ENCODE data around the gene ITIH4.
A peak's percentile ranks its signal among the peaks of the same experiment; 100 is the strongest.

ITIH4 gene

DNA sequence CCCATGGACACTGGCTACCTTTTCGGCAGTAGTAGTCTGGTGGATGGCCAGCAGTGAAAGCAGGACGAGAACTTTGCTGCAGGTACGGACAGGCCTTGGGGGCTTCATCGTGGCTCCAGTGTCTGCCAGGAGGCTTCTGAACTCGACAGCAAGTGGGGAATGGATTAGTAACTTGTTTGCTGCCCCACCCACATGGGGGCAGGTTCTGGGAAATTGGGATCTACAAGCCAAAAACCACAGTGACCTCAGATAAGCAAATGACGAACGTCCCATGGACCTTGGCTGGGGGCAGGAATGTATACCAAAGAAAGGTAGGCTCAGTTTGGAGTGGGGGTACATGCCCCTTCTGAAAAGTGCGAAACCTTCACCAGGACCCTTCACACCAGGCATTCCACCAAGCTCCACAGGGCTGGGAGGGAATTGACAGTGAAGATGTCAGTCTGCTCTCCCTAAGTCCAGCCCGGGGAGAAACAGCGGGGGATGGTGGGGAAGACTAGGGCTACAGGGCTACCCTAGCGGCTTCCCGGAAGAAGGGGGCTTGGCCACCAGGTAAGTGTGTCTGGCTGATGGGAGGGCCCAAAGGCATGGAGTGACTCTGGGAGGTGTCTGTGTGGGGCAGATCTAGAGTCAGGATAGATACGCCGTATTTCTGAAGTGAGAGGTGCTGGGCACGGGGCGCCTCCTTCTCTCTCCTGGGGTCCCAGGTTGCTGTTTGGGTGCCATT, at the start of gene ITIH4:
TSS of gene ITIH4 (minus strand) at position 138 of the 724 bp plus-strand sequence. CDS start at position 108, 30 bp downstream.
- no peak for DNase-seq (ENCODE audit: low read depth in 2 of 2)

DNA sequence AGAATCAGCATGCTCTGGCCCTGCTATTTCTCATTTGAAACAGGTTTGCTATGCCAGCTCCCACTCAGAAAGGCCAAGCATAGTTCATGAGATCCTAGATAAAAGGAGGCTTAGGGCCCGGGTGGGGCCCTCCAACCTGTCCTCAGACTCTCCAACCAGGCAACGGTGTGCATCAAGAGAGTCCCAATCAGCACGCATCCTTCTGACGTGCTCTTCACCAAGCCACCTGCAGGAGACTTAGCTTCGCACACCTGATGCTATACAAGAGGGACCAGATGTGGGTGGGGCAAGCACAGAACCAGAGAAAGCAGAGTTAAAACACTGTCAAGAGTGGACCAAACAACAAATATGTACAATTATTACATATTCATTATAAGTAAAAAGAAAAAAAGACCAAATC, 49.6 kb upstream of the ITIH4 start:
- no peak for DNase-seq (ENCODE audit: low read depth in 2 of 2)

- no peak for DNase-seq (ENCODE audit: low read depth in 2 of 2)
These were observed 49.1 kb upstream of the ITIH4 start for GRCh38 chr3:52879581-52879980.

DNA sequence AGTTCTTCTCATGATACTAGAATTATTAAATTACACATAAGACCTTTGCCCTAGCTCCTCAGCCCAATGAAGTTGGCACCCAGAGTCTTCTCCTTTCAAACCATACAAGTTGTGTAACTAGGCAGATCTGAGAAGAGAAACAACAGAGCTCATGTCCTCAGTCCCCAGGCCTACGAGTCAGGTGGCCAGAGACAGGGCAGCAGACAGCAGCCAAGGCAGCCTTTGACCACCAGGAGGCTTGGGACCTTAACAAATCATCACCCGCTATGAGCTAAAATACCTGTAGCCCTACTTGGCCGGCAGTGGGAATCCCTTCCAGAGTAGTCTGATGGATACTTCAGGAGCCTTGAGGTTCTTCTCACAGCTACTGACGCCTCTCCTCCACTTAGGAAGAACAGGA, 48.6 kb upstream of the ITIH4 start:
- DNase-seq (ENCODE audit: low read depth in 2 of 2), result no peak

DNA sequence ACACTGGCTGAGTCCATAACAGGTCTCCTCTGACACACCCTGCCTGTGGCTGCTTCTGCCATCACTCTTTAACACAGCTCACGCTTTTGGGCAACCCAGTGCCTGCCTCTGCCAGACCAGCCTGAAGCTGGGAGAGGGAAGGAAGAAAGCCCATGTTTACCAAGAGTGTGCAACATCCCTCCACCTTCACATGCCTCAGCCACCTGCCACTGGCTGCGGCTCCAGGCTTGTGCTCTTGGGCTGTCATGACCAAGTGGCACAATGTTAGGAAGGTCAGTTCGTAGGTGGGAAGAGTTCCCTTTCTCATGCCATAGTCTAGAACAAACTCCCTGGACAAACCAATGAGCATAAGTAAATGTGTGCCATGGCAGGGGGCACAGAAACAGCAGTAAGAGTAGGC, 46.6 kb upstream of the ITIH4 start:
- no peak for DNase-seq (ENCODE audit: low read depth in 2 of 2)

- no peak for DNase-seq (ENCODE audit: low read depth in 2 of 2)
These were observed 44.6 kb upstream of the ITIH4 start for GRCh38 chr3:52874864-52875587.

DNA sequence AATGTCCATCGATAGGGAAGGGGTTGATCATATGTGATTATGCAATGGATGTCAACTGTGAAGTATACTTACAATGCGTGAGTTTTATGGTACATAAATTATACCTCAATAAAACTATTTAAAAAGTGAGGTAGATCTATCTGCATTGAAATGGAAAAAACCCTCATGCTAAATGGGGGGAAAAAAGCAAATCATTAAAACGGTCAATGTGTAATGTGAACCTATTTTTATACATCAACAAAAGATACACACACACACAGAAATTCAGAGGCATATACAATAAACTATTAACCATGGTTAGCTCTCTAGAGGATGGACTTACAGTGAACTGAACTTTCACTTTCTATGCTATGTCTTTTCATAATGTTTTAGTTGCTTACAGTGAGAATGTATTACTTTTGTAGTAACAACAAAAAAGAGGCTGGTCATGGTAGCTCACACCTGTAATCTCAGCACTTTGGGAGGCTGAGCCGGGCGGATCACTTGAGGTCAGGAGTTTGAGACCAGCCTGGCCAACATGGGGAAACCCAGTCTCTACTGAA, 43.8 kb upstream of the ITIH4 start:
- no peak for DNase-seq (ENCODE audit: low read depth in 2 of 2)

GRCh38 chr3:52873433-52874159, 43.1 kb upstream of the ITIH4 start:
- no peak for DNase-seq (ENCODE audit: low read depth in 2 of 2)

- no peak for DNase-seq (ENCODE audit: low read depth in 2 of 2)
These were observed 41.8 kb upstream of the ITIH4 start for GRCh38 chr3:52872245-52872644.

GRCh38 chr3:52871761-52872160, 41.3 kb upstream of the ITIH4 start:
- no peak for DNase-seq (ENCODE audit: low read depth in 2 of 2)

- DNase-seq (ENCODE audit: low read depth in 2 of 2), result no peak
These were observed 40.0 kb upstream of the ITIH4 start for GRCh38 chr3:52870471-52870870.

GRCh38 chr3:52866427-52866826, 36.0 kb upstream of the ITIH4 start:
- no peak for DNase-seq (ENCODE audit: low read depth in 2 of 2)

GRCh38 chr3:52865994-52866393, 35.5 kb upstream of the ITIH4 start:
- no peak for DNase-seq (ENCODE audit: low read depth in 2 of 2)

DNA sequence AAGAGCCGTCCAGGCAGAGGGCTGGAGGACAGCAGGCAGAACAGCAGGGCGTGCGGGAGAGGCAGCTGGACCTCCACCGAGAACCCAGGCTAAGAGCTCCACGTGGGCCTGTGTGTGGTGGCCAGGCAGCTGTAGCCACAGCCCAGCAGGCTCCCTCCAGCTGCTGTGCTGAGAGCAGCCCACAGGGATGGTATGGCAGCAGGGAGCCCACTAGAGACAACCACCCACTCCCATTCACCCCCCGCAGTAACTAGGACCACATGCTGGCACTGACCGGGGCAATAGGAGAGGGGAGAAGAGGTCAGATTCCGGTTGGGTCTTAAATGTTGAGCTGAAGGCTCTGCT, 29.9 kb upstream of the ITIH4 start:
- no peak for DNase-seq (ENCODE audit: low read depth in 2 of 2)

DNA sequence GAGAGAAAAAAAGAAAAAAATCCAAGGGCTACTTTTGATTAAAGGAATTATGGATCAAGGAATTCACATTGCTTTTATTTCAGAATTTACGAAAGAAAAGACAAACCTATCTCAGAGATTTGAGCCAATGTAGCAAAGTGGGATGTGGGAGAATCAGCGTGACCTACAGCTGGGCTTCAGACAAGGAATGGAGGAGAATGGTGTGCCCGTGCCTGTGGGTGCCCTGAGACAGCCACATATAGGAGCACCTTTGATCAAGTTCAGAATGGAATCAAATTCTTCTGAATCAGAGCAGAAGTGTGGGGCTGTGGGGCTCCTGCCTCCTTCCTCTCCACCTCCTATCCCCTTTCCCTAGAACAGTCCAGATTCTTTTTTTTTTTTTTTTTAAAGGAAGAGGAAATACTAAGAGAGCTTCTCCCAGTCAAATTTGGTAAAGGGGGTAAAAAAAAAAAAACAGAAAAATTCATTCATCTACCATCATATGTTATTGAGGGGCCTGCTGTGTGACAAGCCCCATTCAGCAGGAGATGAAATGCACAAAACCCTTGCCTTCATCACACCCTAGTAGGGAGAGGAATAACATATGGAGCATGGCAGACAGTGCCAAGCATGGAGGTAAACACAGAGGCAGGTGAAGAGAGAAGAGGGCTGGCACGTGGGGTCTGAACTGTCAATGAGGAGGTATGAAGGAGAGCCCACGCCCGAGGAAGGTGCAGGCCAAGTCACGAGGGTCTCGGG, 29.4 kb upstream of the ITIH4 start:
- no peak for DNase-seq (ENCODE audit: low read depth in 2 of 2)

GRCh38 chr3:52857864-52858263, 27.4 kb upstream of the ITIH4 start:
- DNase-seq (ENCODE audit: low read depth in 2 of 2), result no peak

GRCh38 chr3:52857133-52857532, 26.7 kb upstream of the ITIH4 start:
- no peak for DNase-seq (ENCODE audit: low read depth in 2 of 2)

DNA sequence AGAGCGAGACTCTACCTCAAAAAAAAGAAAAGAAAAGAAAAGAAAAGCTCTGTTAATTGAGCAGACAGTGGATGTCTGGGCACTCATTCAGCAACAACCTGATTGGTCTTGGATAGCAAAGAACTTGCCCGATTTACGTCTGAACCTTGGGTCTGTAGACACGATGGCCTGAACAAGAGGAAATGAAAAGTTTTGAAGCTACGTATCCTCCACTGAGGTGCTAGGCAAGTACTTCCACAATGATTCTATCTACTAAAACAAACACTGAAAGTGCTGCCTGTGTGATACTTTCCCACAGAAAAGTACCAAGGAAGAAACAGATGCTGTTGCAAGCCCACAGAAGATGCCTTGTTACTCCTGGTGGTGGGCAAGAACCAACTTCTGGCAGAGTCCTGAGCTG, 26.2 kb upstream of the ITIH4 start:
- DNase-seq (ENCODE audit: low read depth in 2 of 2), result no peak

- no peak for DNase-seq (ENCODE audit: low read depth in 2 of 2)
These were observed 23.5 kb upstream of the ITIH4 start for GRCh38 chr3:52854013-52854412.

GRCh38 chr3:52852419-52852818, 21.9 kb upstream of the ITIH4 start:
- DNase-seq (ENCODE audit: low read depth in 2 of 2), result no peak

DNA sequence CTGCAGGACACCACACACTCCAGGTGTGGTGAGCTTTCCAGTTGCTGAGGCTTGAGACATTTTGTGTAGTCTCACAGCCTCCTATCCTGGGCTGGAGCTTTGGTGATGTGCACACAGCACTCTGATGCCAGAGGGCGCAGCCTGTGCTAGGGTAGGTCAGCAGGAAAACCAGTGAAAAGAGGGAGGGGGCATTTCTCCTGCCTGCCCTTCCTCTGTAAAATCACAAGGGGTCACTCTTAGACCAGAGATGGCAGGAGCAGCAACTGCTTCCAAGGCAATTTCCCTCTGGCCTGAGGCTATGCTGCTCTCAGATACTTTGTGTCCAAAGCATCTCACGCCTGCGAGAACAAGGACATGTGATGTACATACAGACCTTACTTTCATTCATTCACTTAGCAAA, 20.9 kb upstream of the ITIH4 start:
- DNase-seq (ENCODE audit: low read depth in 2 of 2), result peak in 1 of 2 donors; percentile 6

- DNase-seq (ENCODE audit: low read depth in 2 of 2), result no peak
These were observed 19.2 kb upstream of the ITIH4 start for GRCh38 chr3:52849656-52850055.

Measured in stimulated activated CD4-positive, alpha-beta T cell treated with anti-CD3 and anti-CD28 coated beads, Interleukin-1b, Interleukin-23, amount 100 ng/mL, for 4 hours (primary cell).